Naive thymus-derived CD4-positive, alpha-beta T cell (primary cell): Measurements from ENCODE around the gene FALEC. TPM values are rescaled to one million over a fixed set of nuclear protein-coding genes. Genes with fewer than 3 reads are reported as not detected.
"Not testable (repeated sequence)": the region's sequence is repeated elsewhere in the genome, so short reads cannot be mapped to it uniquely, and the experiment has no call there.

Experiments
- ATAC-seq: fragments of 150-1000 bp; cut with Tn5 transposase; 2 replicates; pipeline ENCODE4 v1.10.0; 2021; ENCODE audit warnings: mild to moderate bottlenecking, moderate library complexity
- CTCF ChIA-PET: fragments of 350-600 bp; sonication (Branson Sonifier 250); formaldehyde crosslinking; loops from one replicate; lab custom pipeline; 2021; ENCODE audit warnings: antibody characterized with exemption; lab: Charles Lee
- POLR2A ChIA-PET: fragments of 350-600 bp; sonication (Branson Sonifier 250); formaldehyde crosslinking; loops from one replicate; lab custom pipeline; 2021; ENCODE audit warnings: antibody characterized with exemption, inconsistent platforms; lab: Charles Lee
- DNase-seq, 9 donors: peaks; one replicate each; pipeline versions ENCODE4 v3.0.0 to v3.0.0-alpha.2; 2020 to 2022; ENCODE audit warnings: mixed read lengths in 1 of 9
- H3K27ac ChIP-seq: one replicate; pipeline ENCODE4 v1.7.0; 2013; ENCODE audit warnings: mild to moderate bottlenecking, low read depth, low read length, moderate library complexity
- H3K27me3 ChIP-seq, 2 donors: one replicate each; pipeline ENCODE4 v1.7.0; 2013; ENCODE audit warnings: low read length in 2 of 2, mild to moderate bottlenecking in 2 of 2, moderate library complexity in 2 of 2; ENCODE audit not compliant: control insufficient read depth in 2 of 2, insufficient read depth in 2 of 2
- H3K36me3 ChIP-seq, 3 experiments: 1 replicate in 2 of 3; 2 replicates in 1 of 3; pipeline ENCODE4 v1.7.0; 2013; ENCODE audit warnings: low read length in 3 of 3, mild to moderate bottlenecking in 3 of 3, moderate library complexity in 1 of 3; ENCODE audit not compliant: insufficient read depth in 3 of 3, control insufficient read depth in 2 of 3
- H3K4me1 ChIP-seq, 2 donors: one replicate each; pipeline ENCODE4 v1.7.0; 2013; ENCODE audit warnings: low read length in 2 of 2, mild to moderate bottlenecking in 2 of 2, moderate library complexity in 1 of 2; ENCODE audit not compliant: control insufficient read depth in 2 of 2, insufficient read depth in 2 of 2
- H3K4me3 ChIP-seq: 2 replicates; pipeline ENCODE4 v1.7.0; 2013; ENCODE audit warnings: mild to moderate bottlenecking, low read length
- H3K9me3 ChIP-seq, 3 experiments: 1 replicate in 2 of 3; 2 replicates in 1 of 3; pipeline ENCODE4 v1.7.0; 2013; ENCODE audit warnings: low read length in 3 of 3; ENCODE audit not compliant: control insufficient read depth in 2 of 3
- H3K27ac Mint-ChIP-seq, 9 donors: one replicate each; pipeline ENCODE4 v1.8.0; 2020 to 2022; ENCODE audit warnings: mixed read lengths in 9 of 9, mild to moderate bottlenecking in 8 of 9, moderate library complexity in 5 of 9, inconsistent platforms in 2 of 9
- H3K27me3 Mint-ChIP-seq, 5 donors: one replicate each; pipeline ENCODE4 v1.8.0; 2021 to 2022; ENCODE audit warnings: mixed read lengths in 5 of 5, mild to moderate bottlenecking in 1 of 5
- H3K36me3 Mint-ChIP-seq, 5 donors: one replicate each; pipeline ENCODE4 v1.8.0; 2020 to 2022; ENCODE audit warnings: mixed read lengths in 5 of 5, mild to moderate bottlenecking in 3 of 5, inconsistent platforms in 1 of 5
- H3K4me1 Mint-ChIP-seq, 7 donors: one replicate each; pipeline ENCODE4 v1.8.0; 2020 to 2022; ENCODE audit warnings: mixed read lengths in 7 of 7, mild to moderate bottlenecking in 3 of 7, inconsistent platforms in 1 of 7
- H3K4me3 Mint-ChIP-seq, 10 donors: one replicate each; pipeline ENCODE4 v1.8.0; 2020 to 2022; ENCODE audit warnings: mild to moderate bottlenecking in 10 of 10, mixed read lengths in 10 of 10, moderate library complexity in 6 of 10, inconsistent platforms in 2 of 10
- H3K9me3 Mint-ChIP-seq, 11 donors: one replicate each; pipeline ENCODE4 v1.8.0; 2020 to 2022; ENCODE audit warnings: mixed read lengths in 11 of 11, mild to moderate bottlenecking in 4 of 11, inconsistent platforms in 1 of 11, moderate library complexity in 1 of 11
- intact Hi-C, 2 donors: fragments of 100-400 bp; cut with micrococcal nuclease; formaldehyde crosslinking; loops; one replicate each; pipeline ENCODE4 v1.15.1; 2023
- polyA plus RNA-seq, 2 donors: library from polyadenylated mRNA; unstranded; fragments of 300-500 nt; fragmentation: Illumina TruSeq; gene quantifications; one replicate each; pipeline ENCODE4 v1.2.3, GENCODE V29; 2021
- total RNA-seq, 6 experiments: library from RNA in 5 of 6; stranded (reverse) in 5 of 6; gene quantifications; 1 replicate in 5 of 6; 2 replicates in 1 of 6; pipeline ENCODE4 v1.2.3 and lab custom pipeline; 2021 to 2026

FALEC gene
- total and polyA plus RNA-seq, 7 experiments from 2014 or later: 0.44 to 2.5 (median 0.76) TPM; not detected in 4

DNA sequence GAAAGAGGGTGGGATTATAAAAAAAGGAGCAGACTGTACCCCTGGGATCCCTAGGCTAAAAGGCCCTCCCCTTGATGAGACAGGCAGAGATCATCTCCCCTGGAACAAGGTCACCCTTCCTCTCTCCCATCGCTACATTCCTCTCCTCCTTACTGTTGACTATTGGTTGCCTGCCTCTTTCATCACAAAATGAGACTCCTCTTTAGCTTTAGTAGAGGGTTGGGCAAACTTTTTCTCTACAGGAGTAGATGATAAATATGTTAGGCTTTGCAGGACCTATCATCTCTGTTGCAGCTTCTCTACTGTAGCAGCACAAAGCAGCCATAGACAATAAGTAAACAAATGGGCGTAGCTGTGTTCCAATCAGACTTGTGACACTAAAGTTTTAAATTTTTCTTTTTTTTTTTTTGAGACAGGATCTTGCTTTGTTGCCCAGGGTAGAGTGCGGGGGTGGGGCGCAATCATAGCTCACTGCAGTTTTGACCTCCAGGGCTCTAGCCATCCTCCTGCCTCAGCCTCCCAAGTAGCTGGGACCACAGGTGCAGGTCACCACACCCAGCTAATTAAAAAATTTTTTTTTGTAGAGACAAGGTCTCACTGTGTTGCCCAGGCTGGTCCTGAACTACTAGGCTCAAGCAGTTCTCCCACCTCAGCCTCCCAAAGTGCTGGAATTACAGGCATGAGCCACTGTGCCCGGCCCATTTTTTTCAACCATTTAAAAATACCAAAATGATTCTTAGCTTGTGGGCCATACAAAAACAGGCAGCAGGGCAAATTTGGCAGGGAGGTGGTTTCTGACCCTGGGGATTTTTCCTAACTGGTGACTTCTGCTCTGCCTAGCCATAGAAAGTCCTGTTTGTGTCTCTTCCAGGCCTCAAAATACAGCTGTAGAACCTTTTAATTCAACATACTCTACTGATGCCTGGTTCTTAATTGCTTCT is 48.8 kb downstream of the FALEC start:
- Histone ChIP-seq H3K9me3 (no peaks in the 10 kb centered on the region), H3K4me1 (peaks cover 68 to 78% of the 10 kb centered on the region in 2 donors), H3K27me3 (no peaks in the 10 kb centered on the region), H3K4me3 (peak overlapping the region; percentile 95), H3K27ac (peak overlapping the region; percentile 97), H3K36me3 (no peaks in the 10 kb centered on the region)
- peak overlapping the region; percentile 94 to 100 (median 98) for H3K27ac Mint-ChIP-seq
- peaks cover 35 to 81% (median 74%) of the 10 kb centered on the region in 7 donors for H3K4me1 Mint-ChIP-seq
- H3K36me3 Mint-ChIP-seq: peaks cover 0 to 17% (median 3%) of the 10 kb centered on the region in 5 donors
- H3K27me3 Mint-ChIP-seq: no peaks in the 10 kb centered on the region
- ChIA-PET CTCF (interaction anchor here (1.5 to 13.2 kb wide), 4 partner anchors 13 to 592 kb away, joined by 5 to 300 read pairs (median 164); partner anchors contain the start of genes ENSA, MCL1 and TNFAIP8L2), POLR2A (interaction anchor here (0.6 to 13.8 kb wide), 17 partner anchors 13 to 592 kb away, joined by 3 to 1237 read pairs (median 4); partner anchors contain the start of genes CERS2, CTSS, ENSA and FALEC)
- H3K4me3 Mint-ChIP-seq: peak overlapping the region; percentile 87 to 99 (median 97)
- DNase-seq: peak in 6 of 9 donors; percentile 40 to 66 (median 48)
- ATAC-seq: no peak
- intact Hi-C loops: loop anchor here (5.0 to 10.0 kb wide), 10 partner anchors 77 to 493 kb away; partner anchors contain the start of genes ARNT (in 1 of the 2), CDC42SE1 (in 1 of the 2), CERS2 (in 1 of the 2) and CTSS (in 1 of the 2)
- peaks cover 0 to 2% (median 0%) of the 10 kb centered on the region in 11 donors for H3K9me3 Mint-ChIP-seq

DNA sequence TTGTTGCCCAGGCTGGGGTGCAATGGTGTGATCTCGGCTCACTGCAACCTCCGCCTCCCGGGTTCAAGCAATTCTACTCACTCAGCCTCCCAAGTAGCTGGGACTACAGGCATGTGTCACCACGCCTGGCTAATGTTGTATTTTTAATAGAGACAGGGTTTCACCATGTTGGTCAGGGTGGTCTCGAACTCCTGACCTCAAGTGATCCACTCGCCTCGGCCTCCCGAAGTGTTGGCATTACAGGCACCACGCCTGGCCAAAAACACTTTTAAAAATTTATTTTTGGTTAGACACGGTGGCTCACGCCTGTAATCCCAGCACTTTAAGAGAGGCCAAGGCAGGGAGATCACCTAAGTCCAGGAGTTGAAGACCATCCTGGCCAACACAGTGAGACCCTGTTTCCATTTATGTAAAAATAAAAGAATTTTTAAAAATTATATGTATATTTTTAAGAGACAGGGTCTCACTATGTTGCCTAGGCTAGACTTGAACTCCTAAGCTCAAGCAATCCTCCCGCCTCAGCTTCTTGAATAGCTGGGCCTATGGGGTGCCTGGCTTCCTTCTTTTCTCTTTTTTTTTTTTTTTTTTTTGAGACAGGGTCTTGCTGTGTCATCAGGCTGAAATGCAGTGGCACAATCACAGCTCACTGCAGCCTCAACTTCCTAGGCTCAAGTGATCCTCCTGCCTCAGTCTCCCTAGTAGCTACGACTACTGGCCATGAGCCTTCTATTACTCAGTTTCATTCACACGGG is 49.9 kb downstream of the FALEC start:
- peaks cover 0 to 25% (median 5%) of the 10 kb centered on the region in 5 donors for H3K36me3 Mint-ChIP-seq
- ChIA-PET POLR2A (interaction anchor here (0.6 to 13.8 kb wide), 12 partner anchors 13 to 1197 kb away, joined by 3 to 1237 read pairs (median 4); partner anchors contain the start of genes ENSA, GOLPH3L, MCL1 and RPRD2), CTCF (interaction anchor here (11.5 to 13.2 kb wide), 2 partner anchors 12 to 53 kb away, joined by 272 to 300 read pairs; partner anchors contain the start of gene MCL1)
- not testable (repeated sequence) for ATAC-seq, H3K9me3 Mint-ChIP-seq, H3K36me3 ChIP-seq, DNase-seq, H3K27me3 Mint-ChIP-seq, H3K9me3 ChIP-seq, H3K27me3 ChIP-seq
- peak overlapping the region; percentile 64 to 99 (median 93) for H3K4me3 Mint-ChIP-seq
- intact Hi-C loops: loop anchor here (5.0 to 10.0 kb wide), 3 partner anchors 201 to 492 kb away; partner anchors contain the start of genes CDC42SE1 (in 1 of the 2), CERS2 (in 1 of the 2) and RPRD2 (in 1 of the 2)
- Histone ChIP-seq H3K27ac (peak overlapping the region; percentile 97), H3K4me1 (peaks cover 74 to 84% of the 10 kb centered on the region in 2 donors), H3K4me3 (peak overlapping the region; percentile 95)
- H3K4me1 Mint-ChIP-seq: peaks cover 40 to 85% (median 79%) of the 10 kb centered on the region in 7 donors
- H3K27ac Mint-ChIP-seq: peak overlapping the region; percentile 97 to 100 (median 98)

DNA sequence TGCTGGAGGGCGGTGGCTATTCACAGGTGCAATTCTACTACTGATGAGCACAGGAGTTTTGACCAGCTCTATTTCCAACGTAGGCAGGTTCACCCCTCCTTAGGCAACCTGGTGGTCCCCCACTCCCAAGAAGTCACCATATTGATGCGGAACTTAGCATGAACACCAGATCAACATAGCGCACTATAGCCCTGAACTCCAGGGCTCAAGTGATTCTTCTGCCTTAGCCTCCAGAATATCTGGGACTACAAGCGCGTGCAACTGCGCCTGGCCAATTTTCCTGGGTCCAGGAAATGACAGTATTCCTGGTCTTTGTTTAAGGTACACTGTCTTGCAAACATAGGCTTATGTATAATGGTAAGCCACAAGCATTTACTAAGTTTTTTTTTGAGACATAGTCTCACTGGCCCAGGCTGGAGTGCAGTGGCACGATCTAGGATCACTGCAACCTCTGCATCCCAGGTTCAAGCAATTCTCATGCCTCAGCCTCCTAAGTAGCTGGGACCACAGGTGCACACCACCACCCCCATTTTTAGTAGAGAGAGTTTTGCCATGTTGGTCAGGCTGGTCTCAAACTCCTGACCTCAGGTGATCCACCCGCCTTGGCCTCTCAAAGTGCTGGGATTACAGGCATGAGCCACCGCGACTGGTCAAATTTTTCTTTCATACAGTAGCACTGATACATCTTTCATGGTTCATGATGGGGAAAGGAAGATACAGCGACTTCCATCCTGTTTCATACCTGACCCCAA is 51.2 kb downstream of the FALEC start:
- Mint-ChIP-seq H3K27ac (peak overlapping the region; percentile 96 to 100 (median 97)), H3K9me3 (peaks cover 0 to 6% (median 0%) of the 10 kb centered on the region in 11 donors), H3K4me1 (peaks cover 39 to 90% (median 83%) of the 10 kb centered on the region in 7 donors), H3K4me3 (peak overlapping the region; percentile 84 to 95 (median 90)), H3K27me3 (no peaks in the 10 kb centered on the region), H3K36me3 (peaks cover 0 to 29% (median 10%) of the 10 kb centered on the region in 5 donors)
- no peaks in the 10 kb centered on the region for H3K27me3 ChIP-seq
- peak overlapping the region; percentile 97 for H3K27ac ChIP-seq
- peaks cover 0 to 5% (median 0%) of the 10 kb centered on the region in 3 experiments for H3K36me3 ChIP-seq
- no peaks in the 10 kb centered on the region for H3K9me3 ChIP-seq
- peak in 1 of 9 donors; percentile 8 for DNase-seq
- H3K4me1 ChIP-seq: peaks cover 83 to 92% of the 10 kb centered on the region in 2 donors
- intact Hi-C loops: loop anchor here (1.0 to 10.0 kb wide), 6 partner anchors 9 to 491 kb away; partner anchors contain the start of genes CDC42SE1 (in 1 of the 2), CERS2 (in 1 of the 2), MCL1 (in 1 of the 2) and RPRD2 (in 1 of the 2)
- ChIA-PET POLR2A (interaction anchor here (0.7 to 13.8 kb wide), 10 partner anchors 12 to 591 kb away, joined by 3 to 1237 read pairs (median 4); partner anchors contain the start of genes ENSA and MCL1), CTCF (interaction anchor here (1.5 to 13.2 kb wide), 3 partner anchors 11 to 63 kb away, joined by 3 to 300 read pairs (median 272); partner anchors contain the start of genes ENSA and MCL1)
- peak overlapping the region; percentile 73 for H3K4me3 ChIP-seq
- no peak for ATAC-seq

DNA sequence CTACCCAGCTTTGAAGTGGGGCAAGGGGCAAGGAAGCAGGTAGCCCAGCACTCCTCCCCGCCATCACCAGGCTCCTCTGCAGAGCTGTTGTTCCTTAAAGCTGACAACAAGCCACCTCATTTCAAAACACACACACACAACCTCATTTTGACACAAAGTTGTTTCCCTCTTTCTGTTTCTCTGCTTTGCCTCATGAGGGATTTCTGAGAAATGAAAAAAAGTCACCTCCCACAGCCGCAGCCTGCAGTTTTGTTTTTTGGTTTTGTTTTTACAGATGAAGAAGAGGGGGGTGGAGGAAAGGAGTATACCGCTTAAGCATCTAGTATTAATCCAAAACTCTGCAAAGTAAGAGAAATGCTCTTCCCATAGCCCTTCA is 51.8 kb downstream of the FALEC start:
- Histone ChIP-seq H3K4me1 (peaks cover 89 to 96% of the 10 kb centered on the region in 2 donors), H3K27me3 (no peaks in the 10 kb centered on the region), H3K36me3 (peaks cover 0 to 5% (median under 1%) of the 10 kb centered on the region in 3 experiments), H3K27ac (peak overlapping the region; percentile 97), H3K4me3 (peak overlapping the region; percentile 73), H3K9me3 (no peaks in the 10 kb centered on the region)
- DNase-seq: peak in 8 of 9 donors; percentile 67 to 90 (median 83)
- Mint-ChIP-seq H3K27ac (peak overlapping the region; percentile 96 to 100 (median 97)), H3K27me3 (no peaks in the 10 kb centered on the region), H3K9me3 (peaks cover 0 to 6% (median 0%) of the 10 kb centered on the region in 11 donors), H3K4me1 (peaks cover 40 to 94% (median 84%) of the 10 kb centered on the region in 7 donors), H3K36me3 (peaks cover 0 to 32% (median 10%) of the 10 kb centered on the region in 5 donors), H3K4me3 (peak overlapping the region; percentile 84 to 95 (median 90))
- ChIA-PET CTCF (interaction anchor here (1.3 to 13.2 kb wide), 4 partner anchors 7 to 62 kb away, joined by 3 to 300 read pairs (median 138); partner anchors contain the start of genes ENSA and MCL1), POLR2A (interaction anchor here (0.7 to 13.8 kb wide), 9 partner anchors 11 to 590 kb away, joined by 3 to 1237 read pairs (median 4); partner anchors contain the start of genes ENSA, MCL1 and RPRD2)
- intact Hi-C loops: loop anchor here (1.0 to 10.0 kb wide), 6 partner anchors 8 to 490 kb away; partner anchors contain the start of genes CDC42SE1 (in 1 of the 2), CERS2 (in 1 of the 2), MCL1 (in 1 of the 2) and RPRD2 (in 1 of the 2)
- ATAC-seq: peak; percentile 40
